Central memory CD4-positive, alpha-beta T cell (primary cell): ENCODE measurements around the gene GMDS.

Experiments used
- DNase-seq: peaks from one replicate; pipeline ENCODE4 v3.0.0; 2022

The GMDS gene

GRCh38 chr6:1594445-1595200 lies 650.8 kb downstream of the GMDS start:
- DNase-seq: no peak

- no peak for DNase-seq
Measured at GRCh38 chr6:1593958-1594314, 651.5 kb downstream of the GMDS start.

- no peak for DNase-seq
Measured at GRCh38 chr6:1593286-1593957, 652.0 kb downstream of the GMDS start.

GRCh38 chr6:1592852-1593251 lies 652.6 kb downstream of the GMDS start:
- DNase-seq: no peak

- no peak for DNase-seq
Measured at GRCh38 chr6:1591926-1592325, 653.5 kb downstream of the GMDS start.

- no peak for DNase-seq
Measured at GRCh38 chr6:1591243-1591642, 654.2 kb downstream of the GMDS start.

- no peak for DNase-seq
Measured at GRCh38 chr6:1590580-1590979, 654.8 kb downstream of the GMDS start.

GRCh38 chr6:1589208-1589607 lies 656.2 kb downstream of the GMDS start:
- DNase-seq: no peak

- no peak for DNase-seq
Measured at GRCh38 chr6:1587977-1588376, 657.4 kb downstream of the GMDS start.

GRCh38 chr6:1587546-1587945 lies 657.9 kb downstream of the GMDS start:
- no peak for DNase-seq

- DNase-seq: no peak
Measured at GRCh38 chr6:1586861-1587450, 658.4 kb downstream of the GMDS start.

- DNase-seq: no peak
Measured at GRCh38 chr6:1586256-1586655, 659.1 kb downstream of the GMDS start.

- no peak for DNase-seq
Measured at GRCh38 chr6:1585669-1586049, 659.7 kb downstream of the GMDS start.

- DNase-seq: no peak
Measured at GRCh38 chr6:1584996-1585668, 660.3 kb downstream of the GMDS start.

- DNase-seq: no peak
Measured at GRCh38 chr6:1584146-1584545, 661.3 kb downstream of the GMDS start.

GRCh38 chr6:1581120-1581991 lies 664.0 kb downstream of the GMDS start:
- no peak for DNase-seq

- no peak for DNase-seq
Measured at GRCh38 chr6:1580585-1580984, 664.8 kb downstream of the GMDS start.

GRCh38 chr6:1580109-1580508 lies 665.3 kb downstream of the GMDS start:
- DNase-seq: no peak

GRCh38 chr6:1579096-1579495 lies 666.3 kb downstream of the GMDS start:
- no peak for DNase-seq

- DNase-seq: no peak
Measured at GRCh38 chr6:1577896-1578745, 667.3 kb downstream of the GMDS start.

- DNase-seq: no peak
Measured at GRCh38 chr6:1577146-1577680, 668.2 kb downstream of the GMDS start.
